H1 (cell line): ENCODE measurements around the gene ACO1. TPM values are rescaled to one million over a fixed set of nuclear protein-coding genes. Genes with fewer than 3 reads are reported as not detected.

Experiments used
- SIX5 ChIP-seq: IDR thresholded peaks from 2 replicates; pipeline ENCODE4 v1.6.1; 2011; ENCODE audit warnings: mild to moderate bottlenecking, low read depth, low read length
- TCF12 ChIP-seq: IDR thresholded peaks from 2 replicates; pipeline ENCODE4 v1.6.1; 2011; ENCODE audit warnings: low read depth, mild to moderate bottlenecking, low read length
- polyA plus RNA-seq, 7 experiments: library from polyadenylated mRNA; depleted of rRNA in 3 of 7; stranded (reverse) in 5 of 7; unstranded in 2 of 7; fragments of >200 nt in 5 of 7; fragments of 200-250 nt in 2 of 7; gene quantifications; 1 replicate in 5 of 7; 2 replicates in 1 of 7; 4 replicates in 1 of 7; pipeline versions ENCODE4 v1.2.1 to v1.2.3, GENCODE V29; 2011 to 2013; ENCODE audit warnings: missing spikeins in 2 of 7, mixed read lengths in 2 of 7
- total RNA-seq: library from RNA; stranded (reverse); fragmentation: NEBNext Ultra II Directional; extraction: Animal tissue kit (Norgen Biotek cat#: 25700); gene quantifications from 2 replicates; pipeline ENCODE4 v1.2.1, GENCODE V29; 2021

ACO1 gene
- total and polyA plus RNA-seq, 2 of the 8 experiments (the other 6 are each of a cell fraction or from before 2014, with no cell fraction given): 39.3 to 49.8 TPM

DNA sequence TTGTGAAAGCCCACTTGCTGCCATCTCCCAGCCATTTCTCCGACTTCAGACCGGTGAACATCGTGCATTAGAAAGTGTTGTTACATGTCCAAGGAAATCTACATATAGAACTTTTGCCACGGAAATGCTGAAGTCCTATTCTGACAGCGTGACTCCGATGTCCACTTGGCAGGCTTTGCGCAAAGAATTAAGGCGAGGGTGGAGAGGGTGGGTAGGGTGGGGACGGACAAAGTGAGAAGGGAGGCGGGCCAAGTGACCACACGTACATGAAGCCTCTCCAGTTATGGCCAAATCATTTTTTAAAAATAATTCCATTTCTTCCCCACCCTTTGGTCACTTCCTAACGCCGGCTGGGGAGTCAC lies 460 bp upstream of the ACO1 start (continued):
- TF ChIP-seq TCF12: no peak
- no peak for TF ChIP-seq SIX5
